ENCODE results near the gene FAM120C.

The FAM120C gene

GRCh38 chrX:54182864-54183613 lies at the start of gene FAM120C:
FAM120C (minus strand) TSS chrX:54183254; CDS start chrX:54183198, 56 bp downstream.
- DNase-seq (ENCODE audit: low spot score) = peak; percentile 60

GRCh38 chrX:54230435-54231148 lies 47.5 kb upstream of the FAM120C start:
- DNase-seq (ENCODE audit: low spot score) = no peak

- no peak for DNase-seq (ENCODE audit: low spot score)
Measured at GRCh38 chrX:54223581-54223980, 40.5 kb upstream of the FAM120C start.

- no peak for DNase-seq (ENCODE audit: low spot score)
Measured at GRCh38 chrX:54213603-54214002, 30.5 kb upstream of the FAM120C start.

- DNase-seq (ENCODE audit: low spot score) = no peak
Measured at GRCh38 chrX:54208531-54208930, 25.5 kb upstream of the FAM120C start.

- no peak for DNase-seq (ENCODE audit: low spot score)
Measured at GRCh38 chrX:54198262-54198661, 15.2 kb upstream of the FAM120C start.

- no peak for DNase-seq (ENCODE audit: low spot score)
Measured at GRCh38 chrX:54194982-54195588, 12.0 kb upstream of the FAM120C start.

- no peak for DNase-seq (ENCODE audit: low spot score)
Measured at GRCh38 chrX:54193085-54193821, 10.2 kb upstream of the FAM120C start.

- no peak for DNase-seq (ENCODE audit: low spot score)
Measured at GRCh38 chrX:54184474-54184873, 1.4 kb upstream of the FAM120C start.

- DNase-seq (ENCODE audit: low spot score) = peak; percentile 61
Measured at GRCh38 chrX:54182194-54182863, 725 bp downstream of the FAM120C start.

GRCh38 chrX:54181202-54181953 lies 1.7 kb downstream of the FAM120C start:
- no peak for DNase-seq (ENCODE audit: low spot score)

GRCh38 chrX:54180403-54180802 lies 2.7 kb downstream of the FAM120C start:
- no peak for DNase-seq (ENCODE audit: low spot score)

- no peak for DNase-seq (ENCODE audit: low spot score)
Measured at GRCh38 chrX:54178100-54178940, 4.7 kb downstream of the FAM120C start.

- DNase-seq (ENCODE audit: low spot score) = no peak
Measured at GRCh38 chrX:54177306-54177705, 5.7 kb downstream of the FAM120C start.

GRCh38 chrX:54173791-54174190 lies 9.3 kb downstream of the FAM120C start:
- DNase-seq (ENCODE audit: low spot score) = no peak

- DNase-seq (ENCODE audit: low spot score) = no peak
Measured at GRCh38 chrX:54172455-54172854, 10.6 kb downstream of the FAM120C start.

- DNase-seq (ENCODE audit: low spot score) = no peak
Measured at GRCh38 chrX:54171527-54172250, 11.4 kb downstream of the FAM120C start.

GRCh38 chrX:54171091-54171490 lies 12.0 kb downstream of the FAM120C start:
- no peak for DNase-seq (ENCODE audit: low spot score)

- no peak for DNase-seq (ENCODE audit: low spot score)
Measured at GRCh38 chrX:54166915-54167314, 16.1 kb downstream of the FAM120C start.

Data from CD4-positive, alpha-beta T cell treated with Interleukin-15 for 4 hours (primary cell).